NCI-H1048 (cell line): ENCODE data around the gene CTAG1B.
"Not testable (repeated sequence)": the region's sequence is repeated elsewhere in the genome, so short reads cannot be mapped to it uniquely, and the experiment has no call there.

Experiments used
- DNase-seq: peaks from one replicate; lab custom pipeline; 2025; lab: John Stamatoyannopoulos, UW

Gene CTAG1B

DNA sequence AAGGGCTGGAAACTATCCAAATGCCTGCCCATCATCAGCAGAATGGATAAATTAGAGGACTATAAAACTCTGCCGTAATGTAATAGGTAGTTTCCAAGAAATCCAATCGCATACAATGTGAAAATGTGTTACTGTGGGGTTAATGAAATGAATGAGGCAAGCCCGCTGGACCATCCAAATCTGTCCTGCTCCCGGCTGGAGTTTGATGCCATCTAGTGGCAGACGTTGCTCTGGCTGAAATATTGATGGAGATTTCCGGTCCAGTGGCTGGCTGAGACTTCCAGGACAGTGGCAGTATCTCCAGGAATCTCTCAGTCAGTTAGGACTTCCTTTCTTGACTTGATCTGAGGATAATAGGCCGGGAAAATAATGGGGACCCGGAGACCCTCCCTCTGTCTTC is 36.1 kb downstream of the CTAG1B start:
- not testable (repeated sequence) for DNase-seq

- DNase-seq = not testable (repeated sequence)
These were observed 44.0 kb downstream of the CTAG1B start for GRCh38 chrX:154575076-154575475.

DNA sequence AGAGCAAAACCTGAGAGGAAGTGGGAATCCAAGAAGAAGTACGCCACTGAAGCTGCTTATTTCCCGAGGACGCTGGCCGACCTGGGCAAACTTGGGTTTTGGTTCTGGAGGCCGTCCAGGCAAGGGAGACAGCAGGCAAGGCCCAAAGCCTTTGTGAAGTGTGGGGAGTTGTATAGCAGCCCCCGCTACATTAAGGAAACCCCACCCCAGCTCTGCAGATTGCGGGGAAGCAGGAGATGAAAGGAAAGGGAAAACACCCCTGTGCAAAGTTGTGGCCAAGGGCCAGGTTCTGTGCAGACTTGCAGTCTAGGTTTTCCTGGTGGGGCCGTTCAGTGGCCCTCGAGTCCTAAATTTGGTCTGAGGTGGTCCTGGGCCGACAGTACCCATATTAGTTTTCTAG is 46.0 kb downstream of the CTAG1B start:
- not testable (repeated sequence) for DNase-seq

DNA sequence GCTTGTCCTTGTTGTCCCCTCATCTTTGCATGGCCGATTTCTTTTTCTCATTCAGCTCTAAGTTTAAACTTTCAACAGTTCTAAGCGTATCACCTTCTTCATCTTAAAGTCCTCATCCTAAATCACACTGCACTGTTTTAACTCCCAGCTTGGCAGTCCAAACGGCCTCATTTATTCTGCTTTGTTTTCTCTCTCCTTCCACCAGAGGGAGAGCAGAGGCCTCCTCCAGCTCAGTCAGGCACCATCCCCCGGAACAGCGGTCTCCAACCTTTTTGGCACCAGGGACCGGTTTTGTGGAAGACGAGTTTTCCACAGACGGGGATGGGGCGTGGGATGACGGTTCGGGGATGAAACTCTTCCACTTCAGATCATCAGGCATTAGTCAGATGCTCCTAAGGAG is 48.7 kb downstream of the CTAG1B start:
- DNase-seq = not testable (repeated sequence)
